DND-41 (cell line): Measurements from ENCODE around the gene ANKRD28.
A peak's percentile ranks its signal among the peaks of the same experiment; 100 is the strongest.

ENCODE experiments used
- ATAC-seq: fragments of 200-7000 bp; cut with Tn5 transposase; 3 replicates; pipeline ENCODE4 v1.9.1; 2021; ENCODE audit warnings: low read depth; ENCODE audit not compliant: insufficient read depth
- DNase-seq: peaks from one replicate; pipeline ENCODE4 v3.0.0-alpha.2; 2020
- H2AFZ ChIP-seq: 2 replicates; pipeline ENCODE4 v1.6.0; 2012; ENCODE audit warnings: low read depth, low read length
- H3K27ac ChIP-seq: 2 replicates; pipeline ENCODE4 v1.5.1; 2012; ENCODE audit warnings: low read length, inconsistent platforms
- H3K27me3 ChIP-seq: fragments of 200-600 bp; sonication (generic); 2 replicates; pipeline ENCODE4 v1.6.0; 2012; ENCODE audit warnings: low read length, mild to moderate bottlenecking, inconsistent platforms; ENCODE audit not compliant: insufficient read depth, poor library complexity
- H3K36me3 ChIP-seq: 2 replicates; pipeline ENCODE4 v1.5.1; 2012; ENCODE audit warnings: low read length, inconsistent platforms; ENCODE audit not compliant: insufficient read depth
- H3K4me1 ChIP-seq: 2 replicates; pipeline ENCODE4 v1.5.1; 2012; ENCODE audit warnings: mild to moderate bottlenecking, low read length; ENCODE audit not compliant: insufficient read depth
- H3K4me2 ChIP-seq: 2 replicates; pipeline ENCODE4 v1.6.0; 2012; ENCODE audit warnings: mild to moderate bottlenecking, moderate library complexity, low read length, inconsistent platforms; ENCODE audit not compliant: insufficient read depth
- H3K4me3 ChIP-seq, 2 experiments: fragments of 200-600 bp in 1 of 2; shearing (Covaris generic) in 1 of 2; 2 replicates each; pipeline ENCODE4 v1.5.1; 2012 to 2016; ENCODE audit warnings: inconsistent platforms in 2 of 2, low read length in 2 of 2, mild to moderate bottlenecking in 2 of 2, low read depth in 1 of 2, moderate library complexity in 1 of 2
- H3K79me2 ChIP-seq: 2 replicates; pipeline ENCODE4 v1.6.0; 2012; ENCODE audit warnings: low read length, inconsistent platforms; ENCODE audit not compliant: insufficient read depth
- H3K9ac ChIP-seq: 2 replicates; pipeline ENCODE4 v1.6.0; 2012; ENCODE audit warnings: low read depth, mild to moderate bottlenecking, inconsistent platforms, low read length, moderate library complexity
- H3K9me3 ChIP-seq: 2 replicates; pipeline ENCODE4 v1.5.1; 2012; ENCODE audit warnings: low read length, moderate library complexity, mild to moderate bottlenecking, inconsistent platforms; ENCODE audit not compliant: insufficient read depth, severe bottlenecking
- H4K20me1 ChIP-seq: 2 replicates; pipeline ENCODE4 v1.6.0; 2012; ENCODE audit warnings: low read length; ENCODE audit not compliant: insufficient read depth
- EZH2 ChIP-seq: IDR thresholded peaks from 3 replicates; pipeline ENCODE4 v1.6.1; 2012; ENCODE audit warnings: borderline replicate concordance, low read depth, mild to moderate bottlenecking, moderate library complexity, low read length, inconsistent platforms; ENCODE audit not compliant: severe bottlenecking
- TF ChIP-seq, protein P1 (sequence below): IDR thresholded peaks from 2 replicates; pipeline ENCODE4 v1.5.1; 2012; ENCODE audit warnings: borderline replicate concordance, low read length, moderate library complexity, mild to moderate bottlenecking; ENCODE audit not compliant: poor library complexity, severe bottlenecking; ENCODE audit errors: extremely low read depth

The ANKRD28 gene

DNA sequence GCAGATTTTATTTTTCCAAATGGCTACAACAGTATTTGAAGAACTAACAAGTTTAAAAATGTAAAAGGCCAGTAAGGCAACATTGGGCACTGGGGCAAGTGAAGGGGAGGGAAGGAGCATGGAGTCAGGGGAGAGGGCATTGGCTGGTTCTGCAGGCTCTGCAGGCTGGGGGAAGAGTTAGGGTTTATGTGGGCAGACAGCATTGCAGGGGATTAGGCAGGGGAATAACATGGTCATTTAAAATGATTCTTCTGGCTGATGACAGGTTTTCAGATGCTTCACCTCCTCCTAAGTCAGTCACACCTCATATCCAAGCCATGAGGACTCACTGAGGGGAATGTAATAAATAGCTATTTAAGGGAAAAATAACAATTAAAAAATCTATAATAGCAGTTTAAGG, 143.7 kb downstream of the ANKRD28 start:
- Histone ChIP-seq H3K79me2 (no peaks in the 10 kb centered on the region), H3K4me2 (no peak overlapping the region), H3K4me1 (peaks cover 26% of the 10 kb centered on the region), H3K36me3 (peaks cover 13% of the 10 kb centered on the region), H3K9ac (no peak overlapping the region), H3K27ac (no peak overlapping the region; the same call in 1 of the 2 replicates), H3K4me3 (no peak overlapping the region), H2AFZ (no peak overlapping the region), H4K20me1 (no peaks in the 10 kb centered on the region), H3K9me3 (peaks cover 41% of the 10 kb centered on the region), H3K27me3 (no peaks in the 10 kb centered on the region)
- ATAC-seq (no peak), DNase-seq (no peak)
- TF ChIP-seq, protein P1, sequence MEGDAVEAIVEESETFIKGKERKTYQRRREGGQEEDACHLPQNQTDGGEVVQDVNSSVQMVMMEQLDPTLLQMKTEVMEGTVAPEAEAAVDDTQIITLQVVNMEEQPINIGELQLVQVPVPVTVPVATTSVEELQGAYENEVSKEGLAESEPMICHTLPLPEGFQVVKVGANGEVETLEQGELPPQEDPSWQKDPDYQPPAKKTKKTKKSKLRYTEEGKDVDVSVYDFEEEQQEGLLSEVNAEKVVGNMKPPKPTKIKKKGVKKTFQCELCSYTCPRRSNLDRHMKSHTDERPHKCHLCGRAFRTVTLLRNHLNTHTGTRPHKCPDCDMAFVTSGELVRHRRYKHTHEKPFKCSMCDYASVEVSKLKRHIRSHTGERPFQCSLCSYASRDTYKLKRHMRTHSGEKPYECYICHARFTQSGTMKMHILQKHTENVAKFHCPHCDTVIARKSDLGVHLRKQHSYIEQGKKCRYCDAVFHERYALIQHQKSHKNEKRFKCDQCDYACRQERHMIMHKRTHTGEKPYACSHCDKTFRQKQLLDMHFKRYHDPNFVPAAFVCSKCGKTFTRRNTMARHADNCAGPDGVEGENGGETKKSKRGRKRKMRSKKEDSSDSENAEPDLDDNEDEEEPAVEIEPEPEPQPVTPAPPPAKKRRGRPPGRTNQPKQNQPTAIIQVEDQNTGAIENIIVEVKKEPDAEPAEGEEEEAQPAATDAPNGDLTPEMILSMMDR = no peak
- TF ChIP-seq EZH2 = no peak

DNA sequence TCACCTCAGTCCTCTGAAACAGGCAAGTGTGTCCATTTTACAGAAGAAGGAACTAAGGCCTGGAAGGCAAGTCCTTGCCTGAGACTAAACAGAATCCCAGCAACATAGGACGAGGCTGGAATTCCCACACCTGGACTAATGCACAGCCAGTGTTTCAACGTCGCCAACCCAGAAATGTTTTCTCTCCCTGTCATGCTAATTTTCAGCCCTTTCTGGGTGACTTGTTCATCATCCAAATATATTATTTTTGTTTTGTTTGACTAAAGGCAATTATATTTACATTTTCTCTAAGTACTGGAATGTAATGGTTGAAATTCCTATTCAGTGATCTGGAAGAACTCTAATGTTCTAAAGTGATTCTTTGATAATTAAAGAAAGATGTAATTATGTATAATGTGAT, 144.5 kb downstream of the ANKRD28 start:
- Histone ChIP-seq H3K36me3 (peaks cover 13% of the 10 kb centered on the region), H3K4me3 (no peak overlapping the region), H3K79me2 (no peaks in the 10 kb centered on the region)

DNA sequence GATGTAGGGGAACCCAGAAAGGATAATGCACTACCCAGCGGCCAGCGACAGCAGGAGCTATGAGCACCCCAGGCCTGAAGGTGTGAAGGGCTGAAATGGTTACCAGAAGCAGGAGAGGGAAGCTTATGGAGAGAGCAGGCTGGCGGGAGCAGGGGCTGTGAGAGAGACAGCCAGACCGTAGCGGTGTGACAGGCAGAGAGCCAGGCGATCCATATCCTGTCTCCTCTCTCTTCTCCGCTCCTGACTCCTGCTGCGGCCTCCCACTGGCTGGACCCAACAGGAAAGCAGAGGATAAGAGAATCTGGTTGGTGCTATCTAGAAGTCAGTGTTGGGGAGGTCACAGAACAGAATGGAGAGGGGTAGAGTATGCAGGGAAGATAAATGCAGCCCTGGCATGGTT, 146.4 kb downstream of the ANKRD28 start:
- Histone ChIP-seq H3K27me3 (no peaks in the 10 kb centered on the region), H3K9me3 (peaks cover 15% of the 10 kb centered on the region), H3K4me1 (peaks cover 35% of the 10 kb centered on the region), H3K9ac (no peak overlapping the region), H3K27ac (peak overlapping the region; percentile 52), H3K36me3 (peaks cover 3% of the 10 kb centered on the region; the same call in 1 of the 2 replicates), H2AFZ (no peak overlapping the region), H4K20me1 (no peaks in the 10 kb centered on the region), H3K79me2 (no peaks in the 10 kb centered on the region), H3K4me3 (no peak overlapping the region), H3K4me2 (no peak overlapping the region)
- ATAC-seq = no peak
- no peak for DNase-seq
- TF ChIP-seq EZH2 = no peak
- TF ChIP-seq, protein P1 = no peak

More for the DNA sequence above, 144.5 kb downstream of the ANKRD28 start:
- no peak overlapping the region for H3K4me2 ChIP-seq
- ATAC-seq (no peak), DNase-seq (no peak)
- H3K9ac ChIP-seq = no peak overlapping the region
- no peaks in the 10 kb centered on the region for H4K20me1 ChIP-seq
- H3K9me3 ChIP-seq = peaks cover 34% of the 10 kb centered on the region
- H3K27ac ChIP-seq = no peak overlapping the region
- no peaks in the 10 kb centered on the region for H3K27me3 ChIP-seq
- H3K4me1 ChIP-seq = peaks cover 26% of the 10 kb centered on the region
- TF ChIP-seq, protein P1 = no peak
- no peak for TF ChIP-seq EZH2
- H2AFZ ChIP-seq = no peak overlapping the region

- DNase-seq (no peak), ATAC-seq (no peak)
- Histone ChIP-seq H3K36me3 (no peaks in the 10 kb centered on the region), H3K4me1 (peaks cover 50% of the 10 kb centered on the region), H3K27ac (peak overlapping the region; percentile 92), H3K27me3 (no peaks in the 10 kb centered on the region), H3K4me3 (no peak overlapping the region), H3K4me2 (no peak overlapping the region), H4K20me1 (no peaks in the 10 kb centered on the region), H3K79me2 (no peaks in the 10 kb centered on the region), H2AFZ (no peak overlapping the region), H3K9ac (no peak overlapping the region), H3K9me3 (peaks cover under 1% of the 10 kb centered on the region)
- TF ChIP-seq EZH2 = no peak
- TF ChIP-seq, protein P1 = no peak
These were observed 147.9 kb downstream of the ANKRD28 start for GRCh38 chr3:15649858-15650257.
